Right lobe of liver (tissue), 6 donors: ENCODE measurements around the gene PGM5. TPM values are rescaled to one million over a fixed set of nuclear protein-coding genes. Genes with fewer than 3 reads are reported as not detected.
"Not testable (repeated sequence)": the region's sequence is repeated elsewhere in the genome, so short reads cannot be mapped to it uniquely, and the experiment has no call there.

Experiments
- ATAC-seq, 4 donors: fragments of 200-7000 bp; cut with Tn5 transposase; one replicate each; pipeline ENCODE4 v1.9.1; 2020; ENCODE audit warnings: mild to moderate bottlenecking in 4 of 4, moderate library complexity in 4 of 4
- DNase-seq, 3 donors: peaks; one replicate each; pipeline ENCODE4 v3.0.0-alpha.2; 2020
- H3K27ac ChIP-seq, 3 donors: fragments of 200-600 bp; one replicate each; pipeline ENCODE4 v1.8.0; 2022
- H3K27me3 ChIP-seq, 2 donors: fragments of 200-600 bp; one replicate each; pipeline ENCODE4 v1.8.0; 2022
- H3K36me3 ChIP-seq, 4 donors: fragments of 200-600 bp; sonication (generic) in 1 of 4; one replicate each; pipeline versions ENCODE4 v1.5.1 to v1.8.0; 2017 to 2022; ENCODE audit warnings: control low read depth in 1 of 4
- H3K4me1 ChIP-seq, 4 donors: fragments of 200-600 bp; sonication (generic) in 1 of 4; one replicate each; pipeline versions ENCODE4 v1.5.1 to v1.8.0; 2017 to 2022; ENCODE audit warnings: control low read depth in 1 of 4
- H3K4me3 ChIP-seq, 3 donors: fragments of 200-600 bp; one replicate each; pipeline ENCODE4 v1.8.0; 2022
- H3K9me3 ChIP-seq, 4 donors: fragments of 200-600 bp; sonication (generic) in 1 of 4; one replicate each; pipeline versions ENCODE4 v1.5.1 to v1.8.0; 2017 to 2022; ENCODE audit warnings: control low read depth in 1 of 4
- WGBS: methylation state at CpG from one replicate; pipeline ENCODE4 v1.1.6; 2018; ENCODE audit warnings: low coverage, low lambda C conversion rate; ENCODE audit not compliant: insufficient coverage; ENCODE audit errors: missing lambda C conversion rate; 5-methylcytosine and 5-hydroxymethylcytosine counted together
- intact Hi-C, 2 donors: fragments of 100-400 bp; cut with DNase I; formaldehyde crosslinking; loops; one replicate each; pipeline versions ENCODE4 v1.11.2 to v1.14.1; 2022
- total RNA-seq, 6 experiments: library from RNA; depleted of rRNA in 2 of 6; stranded (reverse); fragments of >200 nt in 2 of 6; fragmentation: NEBNext Ultra II Directional in 3 of 6; extraction: Animal tissue kit (Norgen Biotek cat#: 25700) in 3 of 6; gene quantifications; one replicate each; pipeline versions ENCODE4 v1.1.0 to v1.2.4, GENCODE V29; 2016 to 2023
- donor health status: DM: no; HTN: yes; CAD: no.
- donor health status: DM: no; HTN: no; CAD: no.
- donor health status: DM: no; HTN: no; CAD: no.
- donor health status: DM: no; HTN: yes; CAD: no.
- donor health status: DM: no; HTN: yes; CAD: no.

The PGM5 gene
- total RNA-seq, 6 experiments from 2014 or later: 1.4 to 3.5 (median 2.9) TPM

DNA sequence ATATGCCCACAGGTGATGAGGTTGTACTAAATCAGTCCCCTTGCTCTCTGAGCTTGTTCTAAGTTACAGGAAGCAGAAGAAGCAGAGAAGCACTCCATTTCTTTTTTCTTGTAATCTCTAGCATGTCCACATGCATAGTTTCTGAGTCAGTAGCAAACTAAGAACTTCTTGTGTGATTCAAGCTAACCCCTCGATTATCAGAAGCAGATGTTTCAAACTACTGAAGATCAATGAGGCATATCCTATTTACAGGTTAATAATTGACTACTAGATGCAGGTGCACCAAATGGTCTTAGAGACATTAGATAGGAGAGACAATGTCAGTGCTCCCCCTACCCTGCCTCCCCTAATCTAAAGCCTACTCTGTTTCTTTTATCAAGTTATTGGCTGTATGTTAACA is 21.3 kb downstream of the PGM5 start:
- DNase-seq, H3K4me3 ChIP-seq, intact Hi-C loops, H3K4me1 ChIP-seq, H3K27me3 ChIP-seq, ATAC-seq, H3K36me3 ChIP-seq, H3K9me3 ChIP-seq, H3K27ac ChIP-seq: not testable (repeated sequence)
- 12% methylated on average over 1 of the region's 1 CpG for WGBS

DNA sequence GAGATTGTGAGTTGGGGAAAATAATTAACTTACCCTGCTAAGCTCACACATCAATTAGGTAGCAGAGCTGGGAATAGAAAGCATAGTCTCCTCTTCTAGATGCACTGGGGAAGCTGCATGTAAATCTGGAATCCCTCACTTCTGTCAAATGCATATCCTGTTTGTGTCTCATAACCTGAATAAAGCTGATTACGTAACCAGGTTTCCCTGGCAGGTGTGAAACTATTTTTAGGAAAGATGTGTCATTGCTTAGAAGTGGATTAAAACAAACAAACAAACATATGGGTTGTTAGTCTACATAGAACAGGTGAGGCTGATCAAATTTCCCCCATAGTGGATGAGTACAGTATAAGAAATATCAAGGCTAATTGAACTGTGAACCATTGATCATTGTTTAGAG is 27.5 kb downstream of the PGM5 start:
- H3K4me1 ChIP-seq, DNase-seq, ATAC-seq, H3K27ac ChIP-seq, H3K4me3 ChIP-seq, H3K27me3 ChIP-seq, intact Hi-C loops, H3K9me3 ChIP-seq, H3K36me3 ChIP-seq: not testable (repeated sequence)
- 57% methylated on average over 1 of the region's 1 CpG for WGBS

DNA sequence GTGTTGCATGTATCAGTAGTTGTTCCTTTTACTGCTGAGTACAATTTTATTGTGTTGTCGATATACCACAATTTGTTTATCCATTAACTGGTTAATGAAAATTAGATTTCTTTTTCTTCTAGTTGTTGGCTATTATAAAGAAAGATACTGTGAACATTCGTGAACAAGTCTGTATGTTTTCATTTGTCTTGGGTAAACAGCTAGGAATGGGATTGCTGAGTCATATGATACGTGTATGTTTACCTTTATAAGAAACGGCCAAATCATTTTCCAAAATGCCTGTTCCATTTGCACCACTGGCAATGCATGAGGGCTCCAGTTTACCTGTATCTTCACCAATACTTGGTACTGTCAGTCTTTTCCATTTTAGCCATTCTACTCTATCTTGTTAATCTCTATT is 33.1 kb downstream of the PGM5 start:
- DNase-seq, intact Hi-C loops: not testable (repeated sequence)

GRCh38 chr9:68390737-68391136 is 34.3 kb downstream of the PGM5 start:
- intact Hi-C loops, H3K4me3 ChIP-seq, H3K27me3 ChIP-seq, DNase-seq, H3K4me1 ChIP-seq, H3K9me3 ChIP-seq, ATAC-seq, H3K27ac ChIP-seq, H3K36me3 ChIP-seq: not testable (repeated sequence)
- WGBS: 85% methylated on average over 1 of the region's 1 CpG

More for the DNA sequence above, 33.1 kb downstream of the PGM5 start:
- WGBS: 28% methylated on average over 4 of the region's 4 CpGs
- not testable (repeated sequence) for ATAC-seq, H3K27me3 ChIP-seq, H3K9me3 ChIP-seq, H3K36me3 ChIP-seq, H3K4me3 ChIP-seq, H3K27ac ChIP-seq, H3K4me1 ChIP-seq

- intact Hi-C loops, ATAC-seq, H3K9me3 ChIP-seq, H3K4me3 ChIP-seq, H3K27ac ChIP-seq, H3K4me1 ChIP-seq, DNase-seq, H3K27me3 ChIP-seq, H3K36me3 ChIP-seq: not testable (repeated sequence)
- 23% methylated on average over 1 of the region's 1 CpG for WGBS
Observed at GRCh38 chr9:68396411-68397094, 40.1 kb downstream of the PGM5 start.

- H3K27ac ChIP-seq, H3K27me3 ChIP-seq, intact Hi-C loops, H3K9me3 ChIP-seq, H3K36me3 ChIP-seq, DNase-seq, H3K4me1 ChIP-seq, H3K4me3 ChIP-seq, ATAC-seq: not testable (repeated sequence)
- WGBS: 64% methylated on average over 2 of the region's 2 CpGs
Observed at GRCh38 chr9:68397095-68397423, 40.6 kb downstream of the PGM5 start.

GRCh38 chr9:68397796-68398195 is 41.4 kb downstream of the PGM5 start:
- WGBS: 32% methylated on average over 3 of the region's 3 CpGs
- intact Hi-C loops, ATAC-seq, H3K9me3 ChIP-seq, H3K36me3 ChIP-seq, DNase-seq, H3K4me1 ChIP-seq, H3K27ac ChIP-seq, H3K27me3 ChIP-seq, H3K4me3 ChIP-seq: not testable (repeated sequence)

- H3K4me3 ChIP-seq: not testable (repeated sequence)
Observed at GRCh38 chr9:68398324-68398723, 41.9 kb downstream of the PGM5 start.

GRCh38 chr9:68404421-68405185 is 48.2 kb downstream of the PGM5 start:
- H3K4me3 ChIP-seq, ATAC-seq, H3K9me3 ChIP-seq, H3K27ac ChIP-seq, H3K36me3 ChIP-seq, DNase-seq, H3K4me1 ChIP-seq, intact Hi-C loops, H3K27me3 ChIP-seq: not testable (repeated sequence)
- WGBS: 30% methylated on average over 3 of the region's 3 CpGs

More at GRCh38 chr9:68398324-68398723, 41.9 kb downstream of the PGM5 start:
- DNase-seq, H3K4me1 ChIP-seq, ATAC-seq, H3K27ac ChIP-seq, H3K27me3 ChIP-seq, H3K36me3 ChIP-seq, H3K9me3 ChIP-seq, intact Hi-C loops: not testable (repeated sequence)
- WGBS: 18% methylated on average over 1 of the region's 1 CpG

GRCh38 chr9:68411865-68412264 is 55.5 kb downstream of the PGM5 start:
- H3K9me3 ChIP-seq, H3K27me3 ChIP-seq, H3K4me3 ChIP-seq, DNase-seq, H3K36me3 ChIP-seq, H3K27ac ChIP-seq, H3K4me1 ChIP-seq, ATAC-seq, intact Hi-C loops: not testable (repeated sequence)

- H3K36me3 ChIP-seq, ATAC-seq, H3K4me3 ChIP-seq, intact Hi-C loops, DNase-seq, H3K27ac ChIP-seq, H3K9me3 ChIP-seq, H3K27me3 ChIP-seq, H3K4me1 ChIP-seq: not testable (repeated sequence)
- 75% methylated on average over 2 of the region's 2 CpGs for WGBS
Observed at GRCh38 chr9:68412754-68413153, 56.3 kb downstream of the PGM5 start.

- H3K27ac ChIP-seq, DNase-seq, intact Hi-C loops, H3K4me1 ChIP-seq, H3K4me3 ChIP-seq, H3K9me3 ChIP-seq, H3K27me3 ChIP-seq, H3K36me3 ChIP-seq: not testable (repeated sequence)
- peak; percentile 22 to 64 (median 48) for ATAC-seq
- WGBS: 33% methylated on average over 1 of the region's 1 CpG
Observed at GRCh38 chr9:68415065-68415464, 58.7 kb downstream of the PGM5 start.
